Fibroblast of lung (primary cell): ENCODE measurements around the gene CELF2. TPM values are rescaled to one million over a fixed set of nuclear protein-coding genes. Genes with fewer than 3 reads are reported as not detected.

Experiments
- DNase-seq, 2 donors: peaks; one replicate each; pipeline versions ENCODE4 v3.0.0 to v3.0.0-alpha.2; 2010; ENCODE audit warnings: low read depth in 2 of 2
- H2AFZ ChIP-seq: 2 replicates; pipeline ENCODE4 v1.5.1; 2012; ENCODE audit warnings: low read length, control low read depth, inconsistent platforms
- H3K27ac ChIP-seq: 2 replicates; pipeline ENCODE4 v1.5.1; 2011; ENCODE audit warnings: low read length, control low read depth; ENCODE audit not compliant: insufficient read depth
- H3K27me3 ChIP-seq: 2 replicates; pipeline ENCODE4 v1.5.1; 2011; ENCODE audit warnings: mild to moderate bottlenecking, low read length; ENCODE audit not compliant: control insufficient read depth, insufficient read depth
- H3K36me3 ChIP-seq: 2 replicates; pipeline ENCODE4 v1.5.1; 2011; ENCODE audit warnings: low read length; ENCODE audit not compliant: control insufficient read depth, insufficient read depth
- H3K4me1 ChIP-seq: 2 replicates; pipeline ENCODE4 v1.5.1; 2011; ENCODE audit warnings: low read length; ENCODE audit not compliant: control insufficient read depth, insufficient read depth; ENCODE audit errors: extremely low read depth
- H3K4me2 ChIP-seq: 2 replicates; pipeline ENCODE4 v1.5.1; 2011; ENCODE audit warnings: low read length, control low read depth; ENCODE audit not compliant: insufficient read depth; ENCODE audit errors: extremely low read depth
- H3K4me3 ChIP-seq, 4 experiments: fragments of 200-600 bp in 1 of 4; sonication (generic) in 1 of 4; replicated peaks in 1 of 4; 2 replicates each; pipeline ENCODE4 v1.5.1; 2011 to 2016; ENCODE audit warnings: low read length in 4 of 4, low read depth in 3 of 4, mild to moderate bottlenecking in 3 of 4, control low read depth in 2 of 4, inconsistent platforms in 1 of 4, mixed read lengths in 1 of 4; ENCODE audit not compliant: insufficient read depth in 1 of 4; ENCODE audit errors: control extremely low read depth in 1 of 4
- H3K79me2 ChIP-seq: 2 replicates; pipeline ENCODE4 v1.5.1; 2012; ENCODE audit warnings: mild to moderate bottlenecking, low read length, inconsistent platforms; ENCODE audit not compliant: control insufficient read depth, insufficient read depth
- H3K9ac ChIP-seq: 2 replicates; pipeline ENCODE4 v1.5.1; 2011; ENCODE audit warnings: mild to moderate bottlenecking, low read length, control low read depth; ENCODE audit not compliant: insufficient read depth
- H3K9me3 ChIP-seq: 2 replicates; pipeline ENCODE4 v1.5.1; 2012; ENCODE audit warnings: low read depth, low read length; ENCODE audit not compliant: control insufficient read depth, insufficient read depth
- H4K20me1 ChIP-seq: 2 replicates; pipeline ENCODE4 v1.5.1; 2011; ENCODE audit warnings: low read length; ENCODE audit not compliant: control insufficient read depth, insufficient read depth; ENCODE audit errors: extremely low read depth
- CTCF ChIP-seq, 2 donors: IDR thresholded peaks in 1 of 2; conservative IDR thresholded peaks in 1 of 2; 1 replicate in 1 of 2; 2 replicates in 1 of 2; pipeline ENCODE4 v1.5.1; 2011 to 2012; ENCODE audit warnings: low read length in 2 of 2, control low read depth in 1 of 2, inconsistent platforms in 1 of 2, low read depth in 1 of 2, mild to moderate bottlenecking in 1 of 2
- EZH2 ChIP-seq: IDR thresholded peaks from 2 replicates; pipeline ENCODE4 v1.5.1; 2012; ENCODE audit warnings: low read length, control low read depth, mild to moderate bottlenecking; ENCODE audit errors: missing control alignments
- polyA plus RNA-seq, 2 donors: library from polyadenylated mRNA; depleted of rRNA in 1 of 2; stranded (reverse) in 1 of 2; unstranded in 1 of 2; fragments of >200 nt; gene quantifications; 2 replicates each; pipeline ENCODE4 v1.2.1, GENCODE V29; 2011 to 2012; ENCODE audit warnings: missing spikeins in 1 of 2
- total RNA-seq: library from RNA; depleted of rRNA; stranded (reverse); fragments of >200 nt; gene quantifications from 2 replicates; pipeline ENCODE4 v1.2.1, GENCODE V29; 2014

Gene CELF2
- total and polyA plus RNA-seq, 2 donors (not counting 1 experiment from before 2014, with no cell fraction given): 16.9 to 25.1 TPM

GRCh38 chr10:11191678-11192077, 174.0 kb downstream of the CELF2 start:
- Histone ChIP-seq H3K4me1 (no peaks in the 10 kb centered on the region), H2AFZ (no peak overlapping the region), H3K36me3 (no peaks in the 10 kb centered on the region), H3K79me2 (no peaks in the 10 kb centered on the region), H3K27me3 (no peaks in the 10 kb centered on the region), H3K9me3 (no peaks in the 10 kb centered on the region), H3K4me3 (no peak overlapping the region), H4K20me1 (no peaks in the 10 kb centered on the region), H3K27ac (no peak overlapping the region), H3K9ac (no peak overlapping the region), H3K4me2 (no peak overlapping the region)
- TF ChIP-seq EZH2 (no peak), CTCF (conservative IDR thresholded peaks at IDR 0.05 in 1 of 2, IDR thresholded peaks at IDR 0.05 in 1 of 2; ENCODE audit: low read depth in 1 of 2, low read length in 2 of 2) (no peak)
- no peak for DNase-seq

GRCh38 chr10:11192304-11193000, 174.8 kb downstream of the CELF2 start:
- Histone ChIP-seq H3K27me3 (no peaks in the 10 kb centered on the region), H3K27ac (no peak overlapping the region), H3K36me3 (no peaks in the 10 kb centered on the region), H3K4me2 (no peak overlapping the region), H3K9me3 (no peaks in the 10 kb centered on the region), H3K4me1 (no peaks in the 10 kb centered on the region), H4K20me1 (no peaks in the 10 kb centered on the region), H3K4me3 (no peak overlapping the region), H3K9ac (no peak overlapping the region), H3K79me2 (no peaks in the 10 kb centered on the region), H2AFZ (no peak overlapping the region)
- DNase-seq: no peak
- TF ChIP-seq CTCF (conservative IDR thresholded peaks at IDR 0.05 in 1 of 2, IDR thresholded peaks at IDR 0.05 in 1 of 2; ENCODE audit: low read depth in 1 of 2, low read length in 2 of 2): no peak
- no peak for TF ChIP-seq EZH2

- no peak for DNase-seq
- Histone ChIP-seq H4K20me1 (no peaks in the 10 kb centered on the region), H2AFZ (no peak overlapping the region), H3K27ac (no peak overlapping the region), H3K27me3 (no peaks in the 10 kb centered on the region), H3K4me2 (no peak overlapping the region), H3K9ac (no peak overlapping the region), H3K36me3 (no peaks in the 10 kb centered on the region), H3K9me3 (no peaks in the 10 kb centered on the region), H3K79me2 (no peaks in the 10 kb centered on the region), H3K4me3 (no peak overlapping the region), H3K4me1 (no peaks in the 10 kb centered on the region)
- TF ChIP-seq CTCF (conservative IDR thresholded peaks at IDR 0.05 in 1 of 2, IDR thresholded peaks at IDR 0.05 in 1 of 2; ENCODE audit: low read depth in 1 of 2, low read length in 2 of 2) (no peak), EZH2 (no peak)
These were observed 175.4 kb downstream of the CELF2 start for GRCh38 chr10:11193001-11193551.
